HG02938 (cell line): ENCODE results near the gene DDX56.
"Not testable (repeated sequence)": the region's sequence is repeated elsewhere in the genome, so short reads cannot be mapped to it uniquely, and the experiment has no call there.

Source experiments
- ATAC-seq: cut with Tn5 transposase; IDR thresholded peaks from one replicate; pipeline ENCODE4 v1.9.1; 2021; ENCODE audit warnings: mild to moderate bottlenecking, moderate library complexity; ENCODE audit not compliant: unreplicated experiment

DDX56 gene

DNA sequence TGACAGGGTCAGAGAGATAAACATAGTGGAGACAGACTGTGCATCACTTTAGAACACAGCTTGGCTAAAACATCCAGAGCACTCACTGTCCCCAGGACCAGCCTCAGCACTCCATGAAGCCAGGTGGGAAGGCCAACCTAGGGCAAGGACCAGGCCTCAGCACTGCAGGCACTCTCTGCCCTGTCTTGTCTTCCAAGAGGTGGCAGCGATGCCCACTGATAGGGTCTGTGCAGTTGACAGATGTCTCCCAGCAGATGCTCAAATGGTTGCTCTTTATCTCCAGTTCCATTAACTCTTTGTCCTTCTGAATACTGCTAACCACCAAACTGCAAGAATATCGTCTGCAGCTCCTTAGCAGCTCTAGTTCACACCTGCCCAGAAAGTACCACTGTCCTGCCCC is 9.1 kb downstream of the DDX56 start:
- no peak for ATAC-seq

GRCh38 chr7:44563171-44563679 is 10.5 kb downstream of the DDX56 start:
- no peak for ATAC-seq

GRCh38 chr7:44562622-44562962 is 11.1 kb downstream of the DDX56 start:
- ATAC-seq = not testable (repeated sequence)

DNA sequence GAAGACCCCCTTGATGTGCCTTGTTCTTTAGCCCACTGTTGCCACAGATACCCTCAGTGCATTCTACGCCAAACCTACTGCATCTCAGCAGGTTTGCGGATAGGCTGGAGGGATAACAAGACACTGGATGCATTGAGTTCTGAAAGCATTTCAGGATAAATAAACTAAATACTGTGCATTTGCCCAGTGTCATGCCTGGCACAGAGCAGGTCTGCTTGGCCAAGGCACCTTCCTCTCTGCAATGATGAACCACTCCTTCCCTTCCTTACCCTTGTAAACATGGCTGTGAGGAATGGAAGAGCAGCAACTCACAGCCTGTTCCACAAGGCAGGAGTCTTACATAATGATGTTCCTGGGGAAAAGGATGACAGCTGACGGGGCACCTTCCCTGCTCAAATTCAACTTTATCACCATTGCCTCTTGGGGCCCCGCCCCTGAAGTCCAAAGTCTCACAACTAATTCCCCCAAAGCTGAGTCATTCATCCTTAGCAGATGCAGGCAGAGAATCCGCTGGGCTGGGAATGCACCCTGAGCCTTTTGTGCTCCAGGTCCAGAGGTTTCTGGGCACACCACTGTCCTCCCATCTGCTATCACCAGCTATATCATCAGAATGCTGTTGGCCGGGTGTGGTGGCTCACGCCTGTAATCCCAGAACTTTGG is 11.6 kb downstream of the DDX56 start:
- no peak for ATAC-seq

DNA sequence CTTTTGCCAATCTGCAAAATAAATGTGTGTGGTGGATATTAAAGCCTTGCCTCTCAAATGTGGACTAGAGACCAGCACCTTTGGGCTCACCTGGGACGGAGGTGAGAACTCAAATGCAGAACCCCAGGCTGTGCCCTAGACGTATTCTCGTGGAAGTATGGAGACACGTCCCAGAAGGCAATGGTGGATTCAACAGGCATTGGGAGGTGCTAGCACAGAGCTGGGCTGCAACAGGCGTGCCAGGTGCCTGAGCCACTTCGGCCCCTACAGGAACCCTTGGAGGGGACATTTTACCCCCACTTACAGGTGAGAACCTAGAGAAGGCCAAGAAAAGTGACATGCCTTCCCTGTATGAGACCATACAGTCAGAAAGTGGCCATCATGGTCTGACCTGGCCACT is 12.2 kb downstream of the DDX56 start:
- no peak for ATAC-seq

DNA sequence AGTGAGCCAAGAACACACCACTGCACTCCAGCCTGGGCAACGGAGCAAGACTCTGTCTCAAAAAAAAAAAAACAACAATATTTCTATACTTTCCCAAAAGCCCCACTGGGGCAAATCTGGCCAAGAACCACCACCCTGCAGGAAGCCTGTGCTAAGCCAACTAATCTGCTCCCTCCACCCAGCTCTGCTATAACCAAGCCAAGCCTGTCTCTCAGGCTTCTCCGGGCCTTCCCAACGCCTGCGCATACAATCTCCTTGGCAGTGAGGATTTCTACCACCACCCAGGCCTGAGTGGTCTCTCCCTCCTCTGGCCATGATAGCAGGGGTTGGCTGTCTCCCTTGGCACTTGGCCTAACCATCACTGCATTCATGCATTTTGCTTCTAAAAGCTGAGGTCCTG is 14.2 kb downstream of the DDX56 start:
- no peak for ATAC-seq

DNA sequence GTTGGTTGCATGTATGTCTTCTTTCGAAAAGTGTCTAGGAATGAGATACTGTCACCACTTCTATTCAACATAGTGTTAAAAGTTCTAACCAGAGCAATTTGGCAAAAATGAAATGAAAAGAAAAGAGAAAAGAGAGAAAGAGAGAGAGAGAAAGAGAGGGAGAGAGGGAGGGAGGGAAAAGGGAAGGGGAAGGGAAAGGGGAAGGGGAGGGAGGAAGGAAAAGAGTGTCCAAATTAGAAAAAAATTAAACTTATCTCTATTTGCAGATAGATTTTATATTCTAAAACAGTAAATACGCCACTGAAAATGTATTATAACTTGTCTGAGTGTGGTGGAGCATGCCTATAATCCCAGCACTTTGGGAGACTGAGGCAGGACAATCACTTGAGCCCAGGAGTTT is 16.2 kb downstream of the DDX56 start:
- ATAC-seq = no peak

- ATAC-seq = no peak
These were observed 18.4 kb downstream of the DDX56 start for GRCh38 chr7:44555350-44555749.

- not testable (repeated sequence) for ATAC-seq
These were observed 21.2 kb downstream of the DDX56 start for GRCh38 chr7:44552473-44553005.

- ATAC-seq = no peak
These were observed 24.3 kb downstream of the DDX56 start for GRCh38 chr7:44549457-44549856.

DNA sequence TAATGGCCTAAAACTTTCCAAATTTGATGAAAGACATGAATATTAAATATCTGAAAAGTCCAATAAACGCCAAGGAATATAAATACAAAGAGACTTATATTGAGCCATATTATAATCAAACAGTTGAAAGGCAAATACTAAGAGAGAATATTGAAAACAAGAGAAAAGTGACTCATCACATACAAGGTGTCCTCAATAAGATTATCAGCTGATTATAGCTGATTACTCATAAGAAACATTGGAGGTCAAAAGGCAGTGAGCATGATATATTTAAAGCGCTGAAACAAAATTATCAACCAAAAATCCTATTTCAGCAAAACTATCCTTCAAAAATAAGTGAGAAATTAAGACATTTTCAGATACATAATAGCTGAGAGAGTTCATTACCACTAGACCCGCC is 24.8 kb downstream of the DDX56 start:
- no peak for ATAC-seq

DNA sequence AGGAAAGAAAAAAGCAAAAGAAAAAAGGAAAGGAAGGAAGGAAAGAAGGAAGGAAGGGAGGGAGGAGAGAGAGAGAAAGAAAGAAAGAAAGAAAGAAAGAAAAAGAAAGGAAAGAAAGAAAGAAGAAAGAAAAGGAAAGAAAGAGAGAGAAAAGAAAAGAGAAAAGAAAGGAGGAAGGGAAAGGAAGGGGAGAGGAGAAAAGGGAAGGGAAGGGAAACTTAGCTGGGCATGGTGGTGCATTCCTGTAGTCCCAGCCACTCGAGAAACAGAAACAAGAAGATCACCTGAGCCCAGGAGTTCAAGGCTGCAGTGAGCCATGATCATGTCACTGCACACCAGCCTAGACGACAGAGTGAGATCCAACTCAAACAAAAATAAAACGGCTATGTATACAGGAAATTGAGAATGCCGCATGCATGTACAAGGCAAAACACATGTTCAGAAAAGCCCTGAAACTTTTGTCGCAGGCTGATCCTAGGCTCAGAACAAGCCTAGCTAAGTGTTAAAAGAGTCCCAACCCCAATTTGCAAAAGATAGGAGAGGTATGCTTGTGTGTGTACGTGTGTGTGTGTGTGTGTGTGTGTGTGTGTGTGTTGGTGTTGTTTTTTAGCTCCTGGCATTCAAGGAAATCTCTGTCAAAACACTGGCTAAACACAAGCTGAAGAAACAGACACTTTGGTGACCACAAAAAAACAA is 26.0 kb downstream of the DDX56 start:
- ATAC-seq = no peak

DNA sequence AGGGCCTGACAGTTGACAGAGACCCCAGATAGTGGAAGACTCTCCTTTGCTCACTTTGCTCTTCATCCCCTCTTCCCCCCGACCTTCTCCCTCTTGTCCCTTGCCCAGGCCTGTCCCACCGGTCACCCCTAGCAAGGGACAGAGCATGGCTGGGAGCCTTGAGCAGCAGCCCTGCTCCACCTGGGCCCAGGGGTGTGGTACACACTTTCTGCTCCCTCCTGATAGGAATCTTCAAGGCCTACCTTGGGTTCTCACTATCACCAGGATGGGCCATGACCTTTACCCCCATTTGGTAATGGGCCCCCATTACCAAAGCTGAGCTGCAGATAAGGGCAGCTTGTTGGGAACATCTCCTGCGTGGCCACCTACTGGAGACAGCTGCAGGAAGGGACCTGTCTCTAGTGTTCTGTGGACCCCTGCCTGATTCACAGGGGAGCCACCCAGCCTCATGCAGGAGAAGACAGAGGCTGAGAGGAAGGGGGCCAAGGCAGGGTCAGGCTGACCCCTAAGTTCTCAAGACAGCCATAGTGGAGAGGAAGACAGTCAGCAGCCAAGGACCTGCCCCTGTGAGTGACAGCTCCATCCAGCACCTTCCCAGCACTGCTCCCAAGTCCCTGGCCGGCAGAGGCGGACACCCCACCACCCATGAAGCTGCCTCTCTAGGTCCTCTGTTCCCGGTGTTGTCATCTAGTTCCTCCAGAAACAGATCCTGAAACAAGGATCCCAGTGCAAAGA is 31.7 kb downstream of the DDX56 start:
- ATAC-seq = no peak

DNA sequence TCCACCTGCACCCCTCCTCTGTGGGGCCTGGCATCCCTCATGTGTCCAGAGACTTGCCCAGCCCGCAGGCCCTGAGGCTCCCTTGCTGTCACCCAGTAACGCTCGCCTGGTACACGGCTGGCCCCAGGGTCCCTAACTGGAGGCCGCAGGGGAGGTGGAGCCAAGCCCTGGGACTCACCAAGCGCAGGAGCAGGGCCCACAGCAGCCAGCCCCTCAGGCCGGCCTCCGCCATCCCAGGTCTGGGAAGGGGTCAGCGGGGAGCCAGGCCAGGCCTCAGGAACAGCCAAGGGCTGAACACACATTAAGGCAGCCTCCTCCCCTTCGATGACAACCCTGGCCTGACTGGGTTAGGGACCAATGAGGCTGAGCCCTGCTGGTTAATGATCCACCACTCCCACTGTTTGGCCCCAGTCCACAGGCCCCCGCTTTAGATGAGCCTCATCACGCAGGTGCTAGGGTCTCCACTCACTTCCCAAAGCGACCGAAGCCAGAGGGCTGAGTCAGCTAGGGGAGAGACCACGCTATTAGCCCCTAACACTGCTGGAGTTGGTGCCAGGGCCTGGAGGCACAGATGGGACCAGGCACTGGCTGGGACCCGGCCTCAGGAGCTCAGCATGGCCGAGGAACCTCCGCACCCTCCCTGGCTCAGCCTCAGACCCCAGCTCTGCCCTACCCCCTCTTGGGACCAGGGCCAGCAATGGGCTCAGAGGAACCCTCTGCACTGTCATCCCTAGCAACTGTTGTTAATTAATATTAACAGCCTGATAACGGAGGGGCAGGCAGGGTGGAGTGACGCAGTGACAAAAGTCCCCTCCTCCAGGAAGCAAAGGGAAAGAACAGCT is 32.5 kb downstream of the DDX56 start, which contains the start of gene NPC1L1:
Gene NPC1L1, minus strand, starts transcription at position 303 of the 842 bp plus-strand sequence. Its CDS starts 71 bp downstream, at position 232.
- no peak for ATAC-seq

- no peak for ATAC-seq
These were observed 33.1 kb downstream of the DDX56 start for GRCh38 chr7:44540592-44541027.

- ATAC-seq = no peak
These were observed 33.8 kb downstream of the DDX56 start for GRCh38 chr7:44539669-44540506.

DNA sequence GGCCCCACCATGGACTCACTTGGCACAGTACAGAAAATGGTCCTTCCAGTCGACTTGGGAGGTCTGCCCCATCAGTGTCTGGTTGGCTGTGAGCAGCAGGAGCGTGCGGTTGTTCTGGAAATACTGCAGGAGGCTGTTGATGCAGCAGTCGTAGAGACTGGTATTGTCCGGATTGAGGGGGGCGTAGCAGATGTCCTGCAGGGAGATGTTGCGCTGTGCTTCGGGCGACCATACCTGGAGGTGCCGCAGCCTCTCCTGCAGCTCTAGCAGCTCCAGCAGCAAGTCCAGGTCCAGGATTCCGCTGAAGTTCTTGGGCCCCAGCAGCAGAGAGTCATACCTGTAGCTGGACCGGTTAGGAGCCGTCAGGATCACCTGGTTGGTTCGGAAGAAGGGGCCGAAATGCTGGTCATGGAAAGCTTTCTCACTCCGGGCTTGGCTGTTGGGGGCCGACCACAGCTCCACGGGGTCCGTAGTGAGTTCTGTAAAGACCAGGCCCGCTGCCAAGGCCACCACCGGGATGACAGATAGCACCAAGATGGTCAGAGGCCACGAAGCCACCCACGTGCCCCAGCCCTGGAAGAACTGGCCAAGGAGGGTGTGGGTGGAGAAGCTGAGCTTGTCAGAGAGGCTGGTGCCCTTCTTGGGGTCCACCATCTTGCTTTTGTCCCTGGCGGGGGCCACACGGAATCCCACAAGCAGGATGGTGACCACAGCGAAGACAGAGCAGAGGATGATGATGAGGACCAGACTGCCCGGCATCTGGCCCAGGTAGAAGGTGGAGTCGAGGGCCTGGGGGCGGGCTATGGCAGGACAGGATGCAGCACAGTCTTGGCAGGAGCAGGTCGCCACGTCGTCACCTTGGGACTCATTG is 34.7 kb downstream of the DDX56 start:
- no peak for ATAC-seq

DNA sequence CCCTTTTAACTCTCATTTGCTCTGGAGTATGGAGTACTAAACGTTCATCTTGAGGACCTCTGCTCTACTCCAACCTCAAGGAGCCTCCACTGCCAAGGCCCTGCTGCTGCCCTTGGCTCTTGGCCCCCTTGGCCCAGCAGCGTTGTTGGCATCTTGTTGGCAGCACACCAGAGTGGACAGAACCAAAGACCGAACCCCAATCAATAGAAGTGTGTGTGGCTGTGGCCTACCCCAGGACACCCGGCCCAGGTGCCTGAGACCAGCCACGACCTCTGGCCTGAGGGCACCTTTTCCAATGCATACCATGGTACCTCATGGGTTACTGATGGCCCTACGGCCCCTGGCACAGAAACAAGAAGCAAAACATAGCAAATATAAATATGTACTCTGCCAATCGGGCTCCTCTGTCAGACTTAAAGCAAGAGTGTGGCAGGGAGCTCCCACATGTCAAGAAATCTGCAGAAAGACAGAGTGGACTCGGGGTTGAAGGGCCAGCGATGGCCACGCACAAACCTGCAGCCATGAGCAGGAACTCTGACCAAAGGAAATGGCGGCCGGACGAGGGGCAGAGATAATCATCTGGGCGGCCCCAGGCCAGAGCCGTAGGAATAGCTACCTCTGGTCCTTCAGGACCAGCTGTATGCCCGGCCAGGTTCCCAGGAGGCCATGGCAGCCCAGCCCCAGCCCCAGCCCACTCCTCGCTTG is 35.5 kb downstream of the DDX56 start:
- no peak for ATAC-seq
